GM19324 (cell line): ENCODE data around the gene SRGAP1.

Experiments used
- ATAC-seq: cut with Tn5 transposase; IDR thresholded peaks from one replicate; pipeline ENCODE4 v1.9.1; 2021; ENCODE audit warnings: mild to moderate bottlenecking, moderate library complexity; ENCODE audit not compliant: unreplicated experiment, low FRiP score

The SRGAP1 gene

GRCh38 chr12:63900922-63901793, 56.7 kb downstream of the SRGAP1 start:
- no peak for ATAC-seq

- ATAC-seq, result no peak
Observed at GRCh38 chr12:63904653-63905052, 60.2 kb downstream of the SRGAP1 start.

- no peak for ATAC-seq
Observed at GRCh38 chr12:63905544-63905943, 61.0 kb downstream of the SRGAP1 start.

GRCh38 chr12:63906876-63907275, 62.4 kb downstream of the SRGAP1 start:
- no peak for ATAC-seq

GRCh38 chr12:63907561-63907960, 63.1 kb downstream of the SRGAP1 start:
- ATAC-seq, result no peak

- ATAC-seq, result no peak
Observed at GRCh38 chr12:63909746-63910145, 65.2 kb downstream of the SRGAP1 start.

GRCh38 chr12:63911341-63911740, 66.8 kb downstream of the SRGAP1 start:
- ATAC-seq, result no peak

- no peak for ATAC-seq
Observed at GRCh38 chr12:63912651-63913050, 68.2 kb downstream of the SRGAP1 start.

GRCh38 chr12:63913929-63914328, 69.4 kb downstream of the SRGAP1 start:
- ATAC-seq, result no peak

GRCh38 chr12:63915105-63915800, 70.8 kb downstream of the SRGAP1 start:
- ATAC-seq, result no peak

GRCh38 chr12:63916561-63917476, 72.3 kb downstream of the SRGAP1 start:
- ATAC-seq, result no peak

- ATAC-seq, result no peak
Observed at GRCh38 chr12:63917477-63917862, 73.0 kb downstream of the SRGAP1 start.

GRCh38 chr12:63917864-63918799, 73.6 kb downstream of the SRGAP1 start:
- ATAC-seq, result peak; percentile 50

GRCh38 chr12:63918800-63919300, 74.3 kb downstream of the SRGAP1 start:
- ATAC-seq, result no peak

GRCh38 chr12:63919756-63920155, 75.3 kb downstream of the SRGAP1 start:
- no peak for ATAC-seq

GRCh38 chr12:63921157-63921556, 76.7 kb downstream of the SRGAP1 start:
- ATAC-seq, result no peak

- no peak for ATAC-seq
Observed at GRCh38 chr12:63922474-63922873, 78.0 kb downstream of the SRGAP1 start.

GRCh38 chr12:63924781-63925180, 80.3 kb downstream of the SRGAP1 start:
- ATAC-seq, result no peak

GRCh38 chr12:63927511-63927910, 83.0 kb downstream of the SRGAP1 start:
- no peak for ATAC-seq

- ATAC-seq, result no peak
Observed at GRCh38 chr12:63928305-63928704, 83.8 kb downstream of the SRGAP1 start.
